HG02884 (cell line): ENCODE data around the gene RIMS1.
"Not testable (repeated sequence)": the region's sequence is repeated elsewhere in the genome, so short reads cannot be mapped to it uniquely, and the experiment has no call there.

Source experiments
- ATAC-seq: cut with Tn5 transposase; IDR thresholded peaks from one replicate; pipeline ENCODE4 v1.9.1; 2021; ENCODE audit warnings: mild to moderate bottlenecking, moderate library complexity; ENCODE audit not compliant: unreplicated experiment

Gene RIMS1

DNA sequence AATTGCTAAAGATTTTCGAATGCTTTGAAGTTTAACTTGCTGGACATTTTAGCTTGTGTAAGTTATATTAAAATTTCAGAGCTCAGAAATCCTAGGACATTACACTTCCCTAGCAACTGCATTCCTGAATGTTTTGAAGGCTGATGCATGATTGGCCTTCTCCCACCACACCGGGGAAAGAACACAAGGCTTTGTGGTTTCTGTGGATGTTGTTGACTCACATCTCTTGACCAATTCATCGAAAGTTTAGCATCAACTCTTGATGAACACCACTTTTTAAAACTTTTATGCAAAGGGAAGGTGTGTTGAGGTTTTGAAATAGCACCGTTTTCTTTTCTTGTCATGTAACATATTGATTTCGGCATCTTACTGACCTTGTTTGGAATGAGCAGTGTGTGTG lies 81.1 kb downstream of the RIMS1 start:
- no peak for ATAC-seq

DNA sequence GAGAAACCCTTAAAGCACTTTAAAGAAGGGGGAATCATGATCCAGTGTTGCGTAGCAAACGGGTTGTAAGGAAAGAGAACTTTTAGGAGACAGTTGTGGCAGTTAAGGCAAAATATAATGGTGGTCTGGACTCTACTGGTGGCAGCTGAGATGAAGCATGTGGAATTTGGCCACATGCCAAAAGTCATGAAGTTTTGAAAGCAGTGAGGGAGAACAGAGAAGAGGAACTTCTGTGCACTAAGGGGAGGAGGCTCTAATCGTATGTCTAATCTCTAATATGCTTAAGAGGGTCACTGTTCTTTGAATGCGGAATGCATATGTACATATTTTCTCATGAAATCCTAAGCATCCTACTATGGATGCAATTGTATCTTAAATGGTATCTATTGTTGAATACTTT lies 91.5 kb downstream of the RIMS1 start:
- ATAC-seq, result no peak

DNA sequence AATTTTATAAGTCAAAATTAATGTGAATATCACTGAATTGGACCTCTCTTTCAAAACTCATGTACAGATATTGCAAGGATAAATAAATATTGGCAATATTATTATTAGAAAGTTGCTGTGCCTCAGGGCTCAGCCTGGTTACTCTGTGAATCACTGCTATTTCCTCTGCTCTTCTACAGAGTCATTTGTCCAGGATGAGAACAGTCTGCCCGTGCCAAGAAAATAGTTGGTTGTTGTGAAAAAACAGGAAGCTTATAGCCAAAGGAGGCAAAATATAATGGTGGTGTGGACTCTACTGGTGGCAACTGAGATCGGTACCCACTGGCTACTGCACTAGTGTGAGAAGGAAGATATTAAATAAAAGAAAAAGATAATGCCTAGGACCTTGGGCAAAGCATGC lies 93.6 kb downstream of the RIMS1 start:
- no peak for ATAC-seq

DNA sequence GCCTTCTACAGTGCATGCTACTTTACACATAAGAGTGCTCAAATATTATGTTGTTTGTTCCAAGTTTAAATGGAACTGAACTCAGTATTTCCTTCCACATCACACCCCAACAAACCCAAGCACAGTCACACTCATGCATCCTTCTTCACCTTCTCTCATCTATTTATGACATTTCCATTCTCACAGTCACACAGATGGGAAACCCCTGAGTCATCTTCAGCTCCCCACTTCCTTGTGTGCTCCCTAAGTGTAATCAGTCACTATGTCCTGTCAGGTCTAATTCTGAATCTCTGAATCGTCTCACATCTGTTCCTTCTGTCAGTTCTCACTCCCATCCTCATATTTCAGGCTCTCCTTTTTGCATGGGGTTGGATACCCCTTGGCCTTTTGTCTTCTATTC lies 96.0 kb downstream of the RIMS1 start:
- peak; percentile 84 for ATAC-seq

DNA sequence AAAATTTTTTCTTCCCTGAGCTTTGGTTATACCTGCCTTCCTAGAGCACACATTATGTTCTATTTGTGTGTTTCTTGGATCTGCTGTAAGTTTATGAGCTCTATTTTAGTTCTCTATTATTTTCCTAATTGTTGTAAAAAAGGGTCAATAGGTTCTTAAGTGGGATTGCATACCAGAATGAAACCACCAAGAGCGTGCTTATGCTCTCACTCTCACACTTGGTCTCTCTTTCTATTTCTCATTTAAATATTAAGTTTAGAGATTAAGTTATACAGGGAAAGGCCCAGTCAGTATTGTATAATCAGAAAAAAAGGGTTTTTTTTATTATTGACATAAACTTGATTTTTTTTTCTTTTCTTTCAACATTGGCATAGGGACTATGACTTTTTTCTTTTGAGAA lies 96.8 kb downstream of the RIMS1 start:
- ATAC-seq, result no peak

DNA sequence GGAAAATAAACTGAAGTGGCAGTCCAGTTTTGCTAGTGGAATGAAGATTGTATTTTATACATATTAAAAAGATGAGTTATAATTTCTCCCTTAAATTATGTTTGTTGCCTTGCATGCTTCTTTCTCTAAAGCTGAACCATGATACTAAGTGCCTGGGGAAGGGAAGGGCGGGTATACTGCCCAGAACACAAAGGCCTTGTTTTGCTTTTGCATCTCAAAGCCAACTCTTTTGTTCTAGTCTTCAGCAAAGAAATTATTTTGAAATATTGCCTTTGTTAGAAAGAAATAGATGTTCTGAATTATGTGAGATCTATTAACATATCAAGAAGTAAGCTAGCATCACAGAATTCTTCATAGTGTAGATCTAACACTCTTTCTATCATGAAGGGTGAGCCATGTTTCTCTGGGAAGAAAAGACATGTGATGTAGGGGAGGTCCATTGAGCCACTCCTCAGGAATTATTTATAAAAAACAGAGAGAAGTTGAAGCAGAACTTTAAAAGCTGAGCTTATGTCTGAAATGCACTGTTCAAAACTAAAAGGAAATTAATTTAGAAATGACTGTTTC lies 108.4 kb downstream of the RIMS1 start:
- ATAC-seq, result no peak

DNA sequence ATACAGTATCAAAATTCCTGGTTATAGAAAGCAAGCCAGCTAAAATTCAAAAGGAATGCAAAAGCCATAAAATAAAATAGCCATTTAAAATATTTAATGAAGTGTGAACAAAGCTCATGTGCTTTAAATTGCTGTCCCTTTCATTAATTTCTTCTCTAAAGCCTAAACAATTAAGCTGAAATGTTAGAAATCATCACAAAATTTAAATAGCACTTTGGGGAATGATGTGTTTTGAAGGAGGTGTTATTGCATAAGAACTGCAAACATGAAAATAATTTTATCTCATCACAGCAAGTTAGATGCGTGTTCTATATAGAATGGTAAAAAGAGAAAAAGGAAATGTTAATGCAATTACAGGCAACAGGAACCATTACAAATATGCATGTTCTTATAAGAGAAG lies 111.0 kb downstream of the RIMS1 start:
- ATAC-seq, result no peak

DNA sequence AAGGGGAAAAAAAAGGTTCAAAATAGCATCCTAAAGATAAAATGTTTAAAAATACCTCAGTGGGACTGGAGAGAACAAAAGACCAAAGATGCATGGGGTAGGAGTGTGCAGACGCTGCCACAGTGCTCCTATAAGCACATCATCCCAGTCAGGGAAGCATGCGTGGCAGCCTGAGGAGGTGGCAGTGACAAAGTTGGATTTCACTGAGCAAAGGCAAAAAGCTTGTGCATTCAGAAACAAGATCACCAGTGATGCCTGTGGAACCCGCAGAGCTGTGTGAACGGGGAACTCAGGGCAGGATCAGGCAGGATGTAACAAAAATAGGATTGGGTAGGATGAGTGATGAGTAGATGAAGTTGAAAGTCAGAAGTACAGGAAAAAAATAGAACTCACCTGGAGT lies 116.1 kb downstream of the RIMS1 start:
- no peak for ATAC-seq

DNA sequence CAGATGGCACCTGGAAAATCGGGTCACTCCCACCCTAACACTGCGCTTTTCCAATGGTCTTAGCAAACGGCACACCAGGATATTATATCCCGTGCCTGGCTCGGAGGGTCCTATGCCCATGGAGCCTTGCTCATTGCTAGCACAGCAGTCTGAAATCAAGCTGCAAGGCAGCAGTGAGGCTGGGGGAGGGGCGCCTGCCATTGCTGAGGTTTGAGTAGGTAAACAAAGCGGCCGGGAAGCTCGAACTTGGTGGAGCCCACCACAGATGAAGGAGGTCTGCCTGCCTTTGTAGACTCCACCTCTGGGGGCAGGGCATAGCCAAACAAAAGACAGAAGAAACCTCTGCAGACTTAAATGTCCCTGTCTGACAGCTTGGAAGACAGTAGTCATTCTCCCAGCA lies 120.2 kb downstream of the RIMS1 start:
- ATAC-seq, result not testable (repeated sequence)

DNA sequence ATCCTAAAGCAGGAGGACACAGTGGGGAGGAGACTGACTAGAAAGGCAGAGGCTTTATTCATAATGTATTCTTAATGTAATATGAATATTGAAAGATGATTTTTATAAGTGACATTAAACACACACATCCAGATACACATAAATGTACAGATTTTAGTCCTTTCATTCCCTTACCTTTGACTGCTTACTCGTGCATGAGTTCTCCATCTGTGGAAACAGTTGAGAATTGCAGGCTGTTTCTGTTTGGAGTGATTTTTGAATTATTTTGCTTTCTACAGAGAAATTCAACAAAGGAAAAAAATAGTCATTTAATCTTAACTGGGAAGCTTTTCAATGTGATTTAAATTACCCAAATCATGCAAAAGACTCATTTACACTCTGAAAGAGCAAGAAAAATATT lies 136.5 kb downstream of the RIMS1 start:
- no peak for ATAC-seq

DNA sequence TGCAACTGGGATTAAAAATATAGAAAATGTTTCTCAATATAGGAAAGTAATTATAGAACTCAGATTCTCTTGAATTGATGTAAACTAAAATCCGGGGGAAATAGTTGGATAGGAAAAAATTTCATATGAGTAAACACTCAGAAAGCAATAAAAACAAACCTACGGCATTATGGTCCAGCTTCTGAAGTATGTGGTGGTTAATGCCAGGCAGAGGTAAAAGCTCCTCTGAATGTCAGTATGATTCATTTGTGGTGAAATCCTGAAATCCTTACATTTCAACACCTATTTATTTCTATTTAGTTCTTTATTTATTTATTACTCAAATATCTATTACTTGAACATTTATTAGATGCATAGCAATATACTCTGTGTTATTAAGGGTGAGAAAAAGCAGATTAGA lies 145.1 kb downstream of the RIMS1 start:
- no peak for ATAC-seq

DNA sequence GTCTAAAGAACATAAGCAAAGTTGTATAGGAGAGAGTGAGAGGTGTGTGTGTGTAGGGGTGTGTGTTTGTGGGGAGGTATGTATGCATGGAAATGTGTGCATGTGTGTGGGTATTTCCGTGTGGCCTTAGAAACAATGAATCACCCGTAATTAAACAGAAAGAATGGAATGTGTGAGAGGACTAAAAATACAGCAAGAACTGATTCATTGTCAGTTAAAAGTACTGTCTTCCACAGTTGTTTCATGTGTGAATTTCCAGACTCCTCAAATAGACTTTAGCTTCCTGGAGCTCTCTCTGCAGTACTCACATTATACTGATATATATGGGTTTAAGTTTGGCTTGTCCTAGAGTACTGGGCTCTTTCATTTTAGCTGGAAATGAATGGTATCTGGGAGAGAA lies 145.7 kb downstream of the RIMS1 start:
- ATAC-seq, result no peak

DNA sequence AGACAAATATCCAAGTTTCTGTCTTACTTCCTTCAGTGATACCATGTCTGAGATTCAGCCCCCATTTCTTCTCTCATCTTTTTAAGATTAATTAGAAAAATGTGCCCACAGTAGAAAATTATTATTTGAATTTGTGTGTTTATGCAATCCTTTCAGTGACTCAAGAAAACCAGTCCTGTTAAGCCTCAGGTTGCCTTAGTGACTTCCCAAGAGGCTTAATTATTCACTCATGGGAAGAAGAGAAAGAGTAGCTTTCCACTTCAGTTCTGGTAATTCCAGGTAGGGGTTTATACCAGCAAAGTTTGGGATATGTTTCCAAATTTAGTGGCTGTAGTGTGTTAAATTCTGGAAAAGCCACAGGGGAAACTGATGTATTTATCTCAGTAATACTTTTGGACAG lies 149.1 kb downstream of the RIMS1 start:
- no peak for ATAC-seq

DNA sequence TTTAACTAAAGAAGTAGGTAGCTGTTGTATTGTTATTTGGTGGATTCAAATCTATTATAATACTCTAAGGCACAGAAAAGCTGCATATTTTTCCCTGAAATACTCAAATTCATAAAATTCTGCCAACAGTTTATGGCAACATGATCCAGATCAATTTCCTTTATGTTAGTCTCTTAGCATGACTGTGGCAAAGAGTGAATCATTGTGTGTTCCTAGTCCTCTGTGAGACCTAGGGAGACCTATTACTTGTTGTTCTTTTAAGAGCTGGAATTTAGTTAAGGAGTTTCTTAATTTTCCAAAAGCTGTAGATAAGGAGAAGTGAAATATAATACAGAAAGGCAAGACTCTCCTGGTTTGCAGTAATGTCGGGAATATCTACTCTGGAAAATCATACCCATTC lies 149.6 kb downstream of the RIMS1 start:
- no peak for ATAC-seq

DNA sequence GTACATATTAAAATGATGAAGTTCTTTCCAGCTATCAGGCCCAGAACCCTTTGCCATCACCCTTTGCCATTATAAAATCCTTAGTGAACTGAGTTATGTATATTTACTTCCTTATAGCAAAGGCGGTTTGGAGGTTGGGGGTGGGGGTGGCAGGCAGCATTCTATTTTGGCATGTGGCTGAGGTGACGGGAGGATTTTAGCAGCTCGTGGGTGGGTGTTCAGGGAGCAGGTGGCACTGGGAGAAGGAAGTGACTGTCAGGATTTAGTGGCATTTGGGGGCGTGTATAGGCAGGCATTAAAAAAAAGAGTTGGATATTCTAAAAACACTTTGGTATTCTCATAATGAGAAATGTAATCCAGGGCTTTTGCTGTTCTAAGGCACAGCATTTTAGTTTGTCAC lies 150.7 kb downstream of the RIMS1 start:
- no peak for ATAC-seq

DNA sequence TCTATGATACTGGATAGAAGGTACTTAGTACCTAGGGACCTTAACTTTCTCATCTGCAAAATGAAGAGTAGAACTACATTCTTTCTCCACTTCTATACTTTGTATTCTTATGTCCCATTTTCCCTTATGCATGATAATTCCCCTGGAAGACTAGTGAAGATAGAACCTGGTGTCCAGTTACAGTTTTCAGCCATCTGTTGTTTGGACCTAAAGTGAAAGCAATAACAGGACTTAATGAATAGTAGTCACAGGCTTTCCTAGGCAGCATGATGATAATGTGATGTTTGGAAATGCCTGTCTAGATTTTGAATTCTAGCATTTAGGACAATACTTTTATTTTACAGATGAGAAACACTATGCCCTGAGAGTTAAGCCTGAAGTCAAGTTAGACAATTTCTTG lies 153.8 kb downstream of the RIMS1 start:
- no peak for ATAC-seq

DNA sequence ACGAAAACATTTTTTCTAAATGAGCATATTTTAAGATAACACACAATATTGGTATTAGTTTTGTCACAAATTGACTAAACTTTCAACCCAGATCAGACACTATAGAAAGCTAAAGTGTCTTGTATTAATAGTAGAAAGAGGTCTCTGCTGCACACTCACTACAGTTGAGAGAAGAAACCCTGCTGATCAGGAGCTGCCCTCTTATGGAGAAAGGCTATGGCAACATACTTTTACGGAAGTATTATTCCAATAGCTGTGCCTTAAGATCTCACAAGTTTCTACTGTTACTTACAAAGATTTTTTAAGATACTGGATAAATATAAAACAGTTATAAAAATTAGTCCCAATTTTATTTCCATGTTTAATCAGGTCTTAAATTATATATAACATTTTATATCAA lies 155.7 kb downstream of the RIMS1 start:
- ATAC-seq, result no peak

DNA sequence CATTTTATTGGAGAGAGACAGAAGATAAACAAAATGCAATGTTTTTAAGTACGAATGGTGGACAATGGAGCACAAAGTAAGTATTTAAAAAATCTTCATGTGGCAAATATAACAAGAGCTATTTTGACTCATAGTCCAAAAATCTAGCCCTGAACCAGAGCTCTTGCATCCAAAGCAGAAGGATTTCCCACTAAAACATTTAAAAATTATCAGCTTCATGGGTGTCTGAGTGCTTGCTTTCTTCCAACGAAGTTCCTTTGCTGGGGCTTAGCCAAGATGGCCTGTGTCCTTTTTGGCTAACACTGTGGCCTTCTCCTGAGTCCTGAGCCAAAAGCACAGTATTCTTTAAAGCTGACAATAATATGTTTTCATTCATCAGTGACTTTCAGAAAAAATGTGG lies 161.7 kb downstream of the RIMS1 start:
- no peak for ATAC-seq

DNA sequence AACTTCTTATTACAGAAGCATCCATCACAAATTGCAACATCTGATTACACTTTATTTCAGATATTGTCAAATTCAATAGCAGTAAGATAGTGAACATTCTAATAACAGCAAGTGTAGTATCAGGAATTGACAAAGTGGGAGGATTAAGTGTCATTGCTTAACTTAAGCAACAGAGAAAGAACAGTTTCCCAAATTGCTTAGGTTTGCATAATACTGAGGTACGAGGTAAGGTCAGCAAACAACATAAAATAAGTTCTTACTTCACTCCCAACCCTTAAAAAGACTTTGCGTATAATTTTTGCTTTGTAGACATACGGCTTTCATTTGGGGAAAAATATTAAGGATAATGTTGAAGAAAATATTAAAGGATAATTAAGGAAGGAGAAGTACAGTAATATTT lies 163.0 kb downstream of the RIMS1 start:
- ATAC-seq, result no peak

DNA sequence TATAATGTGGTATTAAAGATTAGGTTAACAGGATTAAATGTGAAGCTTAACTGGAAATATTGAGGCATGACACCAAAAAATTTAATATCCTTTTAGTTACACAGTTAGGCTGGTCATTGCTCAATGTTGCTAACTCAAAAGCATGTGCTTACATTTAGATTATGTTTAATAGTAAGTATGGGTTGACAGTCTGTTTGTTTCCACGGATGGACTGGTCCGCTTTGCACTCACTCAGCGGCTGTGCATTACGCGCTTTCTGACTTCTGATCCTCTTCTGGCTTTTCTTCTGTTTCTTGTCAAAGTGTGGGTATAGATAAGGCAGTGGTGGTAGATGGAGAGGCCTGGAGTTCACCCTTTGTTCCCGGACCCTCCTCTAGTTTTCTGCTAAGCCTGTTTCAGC lies 174.9 kb downstream of the RIMS1 start:
- no peak for ATAC-seq

DNA sequence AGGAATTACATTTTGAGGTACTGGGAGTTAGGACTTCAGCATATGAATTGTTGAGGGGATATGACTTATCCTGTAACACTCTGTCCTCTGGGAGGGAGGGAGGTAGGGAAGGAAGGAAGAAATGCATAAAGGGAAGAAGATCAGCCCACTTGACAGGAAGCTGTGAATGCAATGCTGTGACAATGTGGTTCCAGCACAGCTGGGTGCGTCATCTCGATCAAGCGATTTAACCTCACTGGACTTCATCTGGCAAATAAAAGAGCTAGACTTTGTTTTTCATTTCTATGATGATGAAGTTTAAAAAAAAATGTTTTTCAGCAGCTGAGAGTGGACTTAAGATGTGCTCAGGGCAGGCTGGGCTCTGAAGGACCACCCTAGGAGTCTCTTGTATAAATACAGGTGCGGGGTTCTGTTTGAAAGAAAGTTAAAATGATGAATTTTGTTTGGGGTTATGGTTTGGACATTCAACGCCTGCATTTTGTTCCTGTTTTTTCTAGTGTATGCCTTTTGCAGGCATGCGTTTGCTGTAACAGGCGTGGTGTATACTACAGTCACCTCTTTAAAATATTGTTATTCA lies 178.1 kb downstream of the RIMS1 start:
- ATAC-seq, result no peak

DNA sequence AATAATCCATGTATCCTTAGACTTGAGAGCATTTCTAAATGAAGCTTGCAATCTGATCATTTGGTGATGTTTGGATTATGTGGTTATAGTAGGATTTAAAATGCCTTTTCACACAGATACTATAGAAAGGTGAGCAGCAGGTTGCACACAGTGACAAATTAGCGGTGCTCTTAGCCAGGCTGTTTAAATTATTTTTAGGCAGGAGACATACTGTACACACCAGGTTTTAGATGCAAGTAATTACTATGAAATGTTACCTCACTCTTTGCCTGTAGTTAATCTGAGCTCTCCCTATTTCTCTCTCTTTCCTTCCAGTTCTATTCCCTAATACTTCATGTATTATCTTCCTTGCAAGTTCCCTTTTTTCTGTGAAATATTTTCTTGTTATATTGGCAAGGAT lies 191.7 kb downstream of the RIMS1 start:
- no peak for ATAC-seq

DNA sequence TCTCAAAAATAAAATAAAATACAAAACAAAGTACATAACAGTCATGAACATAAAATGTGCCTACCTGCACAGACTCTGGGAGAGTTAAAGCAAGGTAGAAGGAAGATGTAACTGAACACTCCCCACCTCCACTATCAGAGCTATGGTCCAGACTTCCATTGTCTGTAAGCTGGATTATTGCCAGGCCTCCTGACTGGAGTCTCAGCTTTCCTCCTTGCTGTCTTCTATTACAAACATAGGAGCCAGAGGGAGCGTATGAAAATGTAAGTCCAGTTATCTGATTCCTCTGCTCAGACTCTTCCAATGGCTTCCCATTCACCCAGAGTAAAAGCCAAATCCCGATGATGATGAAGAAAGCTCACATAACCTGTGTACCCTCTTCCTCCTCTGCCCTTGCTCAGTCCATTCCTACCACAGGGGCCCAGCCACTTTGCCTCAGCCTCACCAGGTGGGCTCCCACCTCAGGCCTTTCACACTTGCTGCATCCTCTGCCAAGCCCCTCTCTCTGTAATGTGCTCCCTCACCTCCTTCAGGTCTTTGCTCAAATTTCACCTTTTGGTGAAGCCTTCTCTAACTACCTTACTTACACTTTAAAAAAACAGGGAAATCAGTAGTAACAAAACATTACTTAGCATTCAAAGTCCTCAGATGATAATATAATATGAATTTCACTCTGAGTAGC lies 194.1 kb downstream of the RIMS1 start:
- no peak for ATAC-seq
